Hindlimb muscle (tissue), 1 donor: ENCODE results near the gene NOTUM. TPM values are rescaled to one million over a fixed set of nuclear protein-coding genes. Genes with fewer than 3 reads are reported as not detected.
"Not testable (repeated sequence)": the region's sequence is repeated elsewhere in the genome, so short reads cannot be mapped to it uniquely, and the experiment has no call there.

Source experiments
- DNase-seq: peaks from one replicate; pipeline ENCODE4 v3.0.0-alpha.2; 2013
- polyA plus RNA-seq: library from polyadenylated mRNA; unstranded; fragments of 120-200 nt; gene quantifications from one replicate; pipeline ENCODE4 v1.2.1, GENCODE V29; 2013; ENCODE audit not compliant: insufficient read length

Gene NOTUM
- polyA plus RNA-seq, 1 donor = 4.4 TPM

GRCh38 chr17:81923302-81924260, 37.4 kb downstream of the NOTUM start:
- DNase-seq = peak; percentile 56

DNA sequence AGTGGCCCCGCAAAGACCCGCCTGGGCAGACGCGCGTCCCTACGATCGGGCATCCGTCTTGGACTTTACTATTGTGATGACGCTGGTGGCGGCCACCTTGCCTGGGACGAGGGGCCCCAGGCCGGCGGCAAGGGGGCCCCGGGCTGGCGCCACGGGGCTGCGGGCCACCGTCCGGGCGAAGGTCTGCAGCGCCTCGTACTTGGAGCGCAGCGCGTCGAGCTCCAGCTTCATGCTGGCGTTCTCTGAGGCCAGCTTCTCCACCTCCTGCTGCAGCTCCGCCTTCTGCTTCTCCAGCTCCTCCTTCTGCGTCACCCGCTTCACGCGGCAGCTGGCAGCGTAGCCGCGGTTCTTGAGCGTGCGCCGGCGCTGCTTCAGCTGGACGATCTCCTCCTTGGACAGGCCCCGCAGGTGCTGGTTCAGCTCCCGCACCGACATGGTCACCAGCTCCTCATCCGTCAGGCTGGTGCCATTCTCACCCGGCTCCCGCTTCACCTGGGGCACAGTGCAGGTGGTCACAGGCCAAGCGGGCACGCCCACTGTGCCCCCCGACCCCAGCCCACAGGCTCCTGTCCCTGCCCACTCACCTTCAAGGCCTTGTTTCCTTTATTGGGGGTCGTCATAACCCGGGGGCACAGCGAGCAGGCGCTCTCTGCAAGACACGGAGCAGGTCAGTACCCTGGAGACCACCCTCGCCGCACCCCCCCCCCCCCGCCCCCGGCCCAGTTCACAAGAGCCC, 38.3 kb downstream of the NOTUM start:
- DNase-seq = no peak

DNA sequence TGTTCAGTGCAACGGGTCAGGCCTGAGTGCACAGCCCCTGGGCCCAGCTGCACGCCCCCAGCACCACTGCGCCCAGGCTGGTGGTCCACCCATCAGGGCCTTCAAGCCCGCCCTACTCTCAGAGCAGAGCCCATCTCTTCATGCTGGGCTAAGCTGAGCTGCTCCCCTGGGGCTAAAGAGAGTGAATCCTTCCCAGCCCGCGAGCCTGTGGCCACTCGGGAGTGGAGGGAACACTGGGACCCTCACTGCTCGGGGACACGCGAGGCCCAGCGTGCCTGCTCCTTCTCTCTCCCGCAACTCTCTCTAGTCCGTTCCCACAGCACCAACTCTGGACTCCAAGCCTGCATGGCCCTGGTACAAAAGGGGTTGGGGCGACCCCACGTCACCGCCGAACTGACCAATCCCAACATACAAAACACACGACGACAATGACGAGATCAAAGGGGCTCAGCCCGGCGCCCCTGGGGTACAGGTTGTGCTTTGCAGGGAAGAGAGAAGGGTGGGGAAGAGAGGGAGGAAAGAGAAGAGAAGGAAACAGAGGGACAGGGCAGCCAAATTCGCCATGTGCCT, 38.9 kb downstream of the NOTUM start:
- no peak for DNase-seq

- no peak for DNase-seq
These were observed 39.5 kb downstream of the NOTUM start for GRCh38 chr17:81921537-81921862.

GRCh38 chr17:81920612-81921536, 40.1 kb downstream of the NOTUM start:
- no peak for DNase-seq

DNA sequence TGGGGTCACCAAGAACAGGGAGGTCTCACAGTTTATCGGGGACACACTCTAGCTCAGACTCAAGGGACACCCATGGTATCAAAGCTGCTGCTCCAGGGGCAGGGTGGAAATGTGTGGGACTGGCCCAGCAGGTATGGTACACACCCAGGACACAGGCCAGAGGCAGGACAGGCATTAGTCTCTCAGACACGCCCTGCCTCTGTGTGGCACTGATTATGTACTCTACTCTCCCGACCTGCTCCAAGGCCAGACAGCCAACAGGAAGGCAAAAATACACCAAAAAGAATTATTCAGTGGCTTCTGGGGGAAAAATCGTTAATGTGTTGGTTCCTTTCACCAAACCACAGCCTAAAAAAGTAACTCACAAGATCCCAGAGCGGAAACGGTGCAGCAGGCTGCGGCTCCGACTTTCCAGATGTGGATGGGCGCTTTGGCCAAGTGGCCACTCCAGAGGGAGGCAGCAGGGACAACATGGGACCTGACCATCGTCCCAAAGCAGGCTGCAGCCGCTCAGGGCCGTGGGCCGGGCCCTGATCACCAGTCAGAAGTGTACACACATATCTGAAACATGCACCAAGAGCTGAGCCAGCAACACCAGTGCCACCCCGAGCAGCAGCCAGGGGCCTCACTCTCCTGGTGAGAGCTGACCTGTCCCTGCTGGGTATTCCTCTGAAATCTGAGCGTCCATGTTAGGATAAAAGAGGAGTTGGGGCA, 42.0 kb downstream of the NOTUM start:
- DNase-seq = no peak

- DNase-seq = not testable (repeated sequence)
These were observed 42.7 kb downstream of the NOTUM start for GRCh38 chr17:81918333-81918669.

- peak; percentile 80 for DNase-seq
These were observed 43.2 kb downstream of the NOTUM start, which contains the start of gene SIRT7 for GRCh38 chr17:81917565-81918332. Gene SIRT7, minus strand, starts transcription at chr17:81918176. Its CDS starts 45 bp downstream, at chr17:81918131.

DNA sequence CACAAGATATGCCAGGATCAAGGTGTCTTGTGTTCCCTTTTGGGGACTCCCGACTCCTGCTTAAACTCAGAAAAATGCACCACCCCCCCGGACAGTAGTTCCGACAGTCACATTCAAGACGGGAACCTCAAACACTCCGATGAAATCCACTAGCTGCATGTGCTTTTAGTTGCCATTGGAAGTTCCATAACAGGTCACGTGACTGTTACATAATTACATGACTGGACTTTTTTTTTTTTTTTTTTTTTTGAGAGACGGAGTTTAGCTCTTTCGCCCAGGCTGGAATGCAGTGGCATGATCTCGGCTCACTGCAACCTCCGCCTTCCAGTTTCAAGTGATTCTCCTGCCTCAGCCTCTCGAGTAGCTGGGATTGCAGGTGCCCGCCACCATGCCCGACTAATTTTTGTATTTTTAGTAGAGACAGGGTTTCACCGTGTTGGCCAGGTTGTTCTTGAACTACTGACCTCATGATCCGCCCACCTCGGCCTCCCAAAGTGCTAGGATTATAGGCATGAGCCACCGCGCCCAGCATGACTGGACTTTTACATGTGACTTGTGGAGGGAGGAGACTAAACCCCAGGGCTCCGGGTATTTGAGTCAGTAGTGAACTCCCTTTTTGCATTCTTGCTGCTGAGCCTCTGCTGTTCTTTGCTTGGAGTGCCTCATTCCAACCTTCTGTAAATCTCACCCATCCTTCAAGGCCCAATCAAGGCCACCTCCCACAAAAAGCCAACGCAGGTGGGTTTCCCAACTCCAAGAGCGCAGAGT, 44.6 kb downstream of the NOTUM start:
- DNase-seq = no peak

DNA sequence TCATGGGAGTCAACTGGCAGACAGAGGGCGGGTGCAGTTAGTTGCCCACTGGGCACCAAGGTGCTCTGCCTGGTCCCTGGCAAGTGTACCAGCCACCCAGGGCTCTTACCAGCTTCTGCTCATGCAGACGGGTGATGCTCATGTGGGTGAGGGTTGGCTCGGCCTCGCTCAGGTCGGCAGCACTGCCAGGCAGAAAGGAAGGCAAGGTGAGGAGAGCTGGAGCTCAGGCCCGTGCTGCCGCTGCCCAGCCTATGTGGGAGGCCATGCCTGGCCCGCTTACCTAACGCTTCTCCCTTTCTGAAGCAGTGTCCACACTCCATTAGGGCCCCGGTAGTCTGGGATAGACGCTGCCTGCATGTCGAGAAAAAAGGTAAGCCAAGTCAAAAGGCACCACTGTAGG, 45.7 kb downstream of the NOTUM start:
- no peak for DNase-seq

DNA sequence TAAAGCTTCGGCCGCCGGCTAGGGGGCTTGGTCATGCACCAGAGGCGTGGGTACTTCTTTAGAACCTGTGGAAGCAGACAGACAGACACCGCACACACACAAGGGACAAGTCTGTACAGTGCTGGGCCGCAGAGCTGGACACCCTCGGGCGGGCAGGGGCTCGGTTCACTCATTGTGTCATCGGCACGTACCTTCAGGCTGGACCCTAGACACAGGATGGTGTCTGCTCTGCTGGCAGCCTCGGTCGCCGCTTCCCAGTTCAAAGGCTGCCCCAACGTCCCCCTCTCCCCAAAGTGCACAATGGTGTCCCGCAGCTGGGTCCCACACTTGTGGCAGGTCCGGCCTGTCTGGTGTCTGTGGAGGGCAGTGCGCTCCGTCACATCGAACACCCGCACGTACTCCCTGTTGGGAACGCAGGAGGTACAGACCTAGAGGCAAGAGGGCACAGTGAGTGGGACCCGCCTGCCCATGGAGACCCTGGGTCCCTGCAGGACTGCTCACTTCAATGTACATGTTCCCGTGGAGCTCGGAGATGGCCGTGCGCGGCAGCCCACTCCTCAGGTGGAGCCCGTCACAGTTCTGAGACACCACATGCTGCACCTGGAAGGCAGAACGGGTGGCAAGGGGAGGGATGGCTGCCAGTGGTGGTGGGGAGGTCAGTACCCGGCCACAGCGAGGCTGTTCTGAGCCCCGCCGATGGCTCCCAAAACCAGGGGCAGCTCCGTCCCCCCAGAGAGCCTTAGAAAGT, 46.7 kb downstream of the NOTUM start:
- no peak for DNase-seq

DNA sequence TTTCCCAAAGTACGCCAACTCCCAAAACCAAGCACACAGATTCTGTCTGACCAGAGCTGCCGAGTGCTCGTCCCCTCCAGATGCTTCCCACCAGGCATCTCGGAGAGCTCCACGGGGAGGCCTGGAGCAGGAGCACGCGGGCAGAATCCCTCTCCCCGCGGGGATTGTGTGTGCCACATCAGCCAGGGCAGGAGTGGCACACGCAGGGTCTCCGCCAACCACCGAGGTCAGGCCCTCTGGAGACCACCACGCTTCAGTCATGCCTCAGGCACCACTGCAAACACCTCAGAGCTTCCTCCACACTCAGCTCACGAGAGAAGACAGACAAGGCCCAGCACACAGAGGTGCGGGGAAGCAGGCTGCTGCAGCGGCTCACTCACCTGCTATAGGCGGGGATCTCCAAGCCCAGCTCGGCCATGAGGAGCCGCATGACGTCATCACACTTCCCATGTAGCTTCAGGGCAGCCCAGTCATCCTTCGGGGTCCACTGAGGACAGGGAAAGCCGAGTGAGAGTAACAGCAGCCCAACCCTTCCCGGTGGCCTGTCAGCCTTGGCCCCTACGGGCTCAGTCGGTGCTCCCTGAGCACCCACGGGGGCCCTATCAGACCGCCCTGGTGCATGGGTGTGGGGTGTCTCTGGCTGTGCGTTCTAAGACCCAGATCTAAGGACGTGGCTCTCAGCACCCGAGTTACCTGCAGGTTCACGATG, 47.4 kb downstream of the NOTUM start:
- no peak for DNase-seq

- DNase-seq = no peak
These were observed 48.3 kb downstream of the NOTUM start for GRCh38 chr17:81912441-81913309.

DNA sequence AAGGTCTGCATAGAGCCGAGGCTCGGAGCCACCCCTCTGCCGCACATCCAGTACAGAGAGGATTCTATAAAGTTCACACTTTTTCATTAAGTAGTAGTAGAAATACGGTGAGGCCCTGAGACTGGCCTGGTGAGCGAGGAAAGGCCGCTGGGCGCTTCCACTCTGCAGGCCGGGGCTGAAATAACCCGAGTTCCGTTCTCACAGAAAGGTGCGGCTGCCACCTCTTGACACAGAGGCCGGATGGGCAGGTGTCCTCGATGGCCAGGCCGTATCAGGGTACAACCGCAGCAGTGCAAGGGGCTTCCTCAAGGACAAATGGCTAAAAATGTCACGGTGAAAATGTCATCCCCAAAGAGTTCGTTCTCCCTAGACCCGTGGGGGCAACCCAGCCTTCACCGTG, 49.0 kb downstream of the NOTUM start:
- DNase-seq = no peak

- peak; percentile 87 for DNase-seq
These were observed 49.6 kb downstream of the NOTUM start, which contains the start of gene PCYT2 for GRCh38 chr17:81911277-81911961. Gene PCYT2, minus strand, starts transcription at chr17:81911399. Its CDS starts 44 bp downstream, at chr17:81911355.

GRCh38 chr17:81910840-81911276, 50.1 kb downstream of the NOTUM start:
- DNase-seq = no peak
